ENCODE measurements around the gene ZNF536.
"Not testable (repeated sequence)": the region's sequence is repeated elsewhere in the genome, so short reads cannot be mapped to it uniquely, and the experiment has no call there.

ZNF536 gene

GRCh38 chr19:30420881-30421280 lies 48.7 kb downstream of the ZNF536 start:
- no peak for DNase-seq

DNA sequence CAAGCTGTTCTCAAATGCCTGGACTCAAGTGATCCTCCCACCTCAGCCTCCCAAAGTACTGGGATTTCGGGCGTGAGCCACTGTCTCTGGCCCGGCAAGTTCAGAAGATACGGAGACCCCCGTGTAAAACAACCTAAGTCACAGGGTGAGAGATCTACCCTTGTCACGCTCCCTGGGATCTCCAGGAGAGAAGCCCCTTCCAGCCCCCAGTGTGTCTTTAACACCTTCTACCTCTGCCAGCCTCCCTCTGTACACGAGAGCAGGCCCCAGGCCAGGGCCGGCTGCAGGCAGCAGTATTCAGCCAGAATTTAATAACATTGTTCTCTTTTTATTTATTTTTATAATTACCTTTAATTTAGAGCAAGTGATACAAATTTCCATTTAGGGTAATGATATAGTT lies 49.4 kb downstream of the ZNF536 start:
- no peak for DNase-seq

- DNase-seq, result no peak
These were observed 51.3 kb downstream of the ZNF536 start for GRCh38 chr19:30423481-30423880.

DNA sequence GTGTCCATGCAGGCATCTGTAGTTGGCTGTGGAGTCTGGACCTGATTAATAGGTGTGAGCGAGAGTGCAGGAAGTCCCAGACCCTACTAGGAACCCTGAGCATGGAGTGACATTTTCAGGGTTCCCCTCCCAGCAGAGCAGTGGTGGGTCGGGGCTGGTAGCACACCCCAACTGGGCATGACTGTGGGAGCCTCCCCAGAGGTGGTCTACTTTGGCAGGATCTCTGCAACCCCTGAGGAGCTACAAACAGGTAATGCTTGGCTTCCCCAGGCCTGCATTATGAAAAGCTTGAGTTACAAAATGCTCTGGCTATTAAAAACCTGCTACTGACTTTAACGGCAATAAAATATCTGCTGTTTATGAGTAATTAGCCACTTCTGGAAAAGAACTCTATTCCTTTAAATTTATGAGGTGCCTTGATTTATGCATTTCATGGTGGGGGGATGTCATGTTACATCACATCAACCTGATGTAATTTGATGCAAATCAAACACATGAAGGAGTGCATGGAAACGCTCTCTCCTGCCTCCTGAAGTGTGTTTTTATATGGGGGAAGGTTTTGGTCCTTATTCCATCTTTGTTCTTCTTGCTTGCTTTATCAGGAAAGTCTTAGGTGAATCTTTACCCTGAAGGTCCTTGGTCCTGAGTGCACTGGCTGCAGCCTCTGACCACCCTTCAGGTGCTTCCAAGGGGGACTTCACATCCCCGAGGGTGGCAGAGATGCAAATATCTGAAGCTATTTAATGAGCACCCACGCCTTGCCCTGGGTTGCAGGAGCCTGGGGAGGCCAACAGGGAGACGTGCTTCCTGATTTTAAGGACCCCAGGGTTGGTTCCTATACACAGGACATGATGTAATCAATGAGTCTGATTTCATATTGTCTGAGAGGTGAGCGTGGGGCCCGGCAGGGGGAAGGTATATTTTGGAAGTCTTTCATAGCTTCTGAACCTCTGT lies 54.0 kb downstream of the ZNF536 start:
- DNase-seq, result no peak

- DNase-seq, result no peak
These were observed 54.7 kb downstream of the ZNF536 start for GRCh38 chr19:30426864-30427263.

GRCh38 chr19:30428092-30428680 lies 56.0 kb downstream of the ZNF536 start:
- no peak for DNase-seq

GRCh38 chr19:30428844-30429243 lies 56.7 kb downstream of the ZNF536 start:
- no peak for DNase-seq

- DNase-seq, result no peak
These were observed 58.1 kb downstream of the ZNF536 start for GRCh38 chr19:30430206-30430734.

DNA sequence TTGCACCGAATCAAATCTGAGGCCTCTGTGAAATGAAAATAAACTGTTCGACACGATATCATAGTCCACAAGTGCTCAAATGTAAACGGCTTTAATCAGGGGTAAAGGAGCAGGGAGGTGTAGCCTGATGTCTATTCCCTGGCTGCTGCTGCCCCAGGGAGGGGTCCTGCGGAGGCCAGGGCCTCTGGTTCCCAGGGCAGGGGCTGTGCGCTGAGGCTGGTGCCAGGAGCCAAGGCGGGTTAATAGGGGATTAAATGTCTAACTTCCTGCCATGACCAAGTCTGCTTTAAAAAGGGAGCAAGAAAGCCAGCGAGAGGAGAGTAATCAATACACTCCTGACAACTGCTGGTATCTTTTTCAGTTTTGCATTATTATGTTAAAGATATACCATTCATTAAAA lies 59.4 kb downstream of the ZNF536 start:
- DNase-seq, result no peak

DNA sequence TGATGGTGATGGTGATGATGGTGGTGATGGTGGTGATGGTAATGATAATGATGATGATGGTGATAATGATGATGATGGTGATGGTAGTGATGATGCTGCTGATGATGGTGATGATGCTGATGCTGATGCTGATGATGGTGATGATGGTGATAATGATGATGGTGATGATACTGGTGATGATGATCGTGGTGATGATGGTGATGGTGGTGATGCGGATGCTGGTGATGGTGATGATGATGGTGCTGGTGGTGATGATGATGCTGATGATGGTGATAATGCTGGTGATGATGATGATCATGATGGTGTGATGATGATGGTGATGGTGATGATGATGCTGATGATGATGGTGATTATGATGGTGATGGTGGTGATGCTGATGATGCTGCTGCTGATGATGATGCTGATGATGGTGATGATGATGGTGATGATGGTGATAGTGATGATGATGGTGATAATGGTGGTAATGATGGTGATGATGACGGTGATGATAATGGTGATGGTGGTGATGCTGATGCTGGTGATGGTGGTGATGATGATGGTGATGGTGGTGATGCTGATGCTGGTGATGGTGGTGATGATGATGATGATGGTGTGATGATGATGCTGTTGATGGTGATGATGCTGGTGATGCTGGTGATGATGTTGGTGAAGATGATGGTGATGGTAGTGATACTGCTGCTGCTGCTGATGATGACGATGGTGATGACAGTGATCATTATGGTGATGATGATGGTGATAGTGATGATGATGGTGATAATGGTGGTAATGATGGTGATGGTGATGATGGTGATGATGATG lies 62.8 kb downstream of the ZNF536 start:
- no peak for DNase-seq

GRCh38 chr19:30437869-30438268 lies 65.7 kb downstream of the ZNF536 start:
- DNase-seq, result no peak

DNA sequence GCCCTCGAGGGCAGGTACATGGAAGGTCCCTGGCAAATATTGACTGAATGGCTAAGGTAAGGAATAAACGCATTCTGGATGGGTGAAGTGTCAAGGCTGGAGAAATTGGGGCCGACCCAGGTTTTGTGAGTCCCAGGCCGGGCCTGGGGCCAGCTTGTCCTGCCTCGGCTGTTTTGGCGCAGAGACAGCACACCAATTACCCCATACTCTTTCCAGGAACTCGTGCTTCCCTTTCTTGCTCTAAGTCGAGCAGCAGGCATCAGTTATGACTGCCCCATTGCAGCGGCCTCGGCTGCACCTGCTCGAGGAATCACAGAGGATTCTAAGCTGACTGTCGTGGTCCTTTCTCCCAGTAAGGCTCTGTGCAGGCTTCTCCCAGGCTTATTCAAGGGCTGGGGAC lies 67.1 kb downstream of the ZNF536 start:
- DNase-seq, result no peak

GRCh38 chr19:30441011-30441410 lies 68.8 kb downstream of the ZNF536 start:
- no peak for DNase-seq

- no peak for DNase-seq
These were observed 70.5 kb downstream of the ZNF536 start for GRCh38 chr19:30442674-30443073.

DNA sequence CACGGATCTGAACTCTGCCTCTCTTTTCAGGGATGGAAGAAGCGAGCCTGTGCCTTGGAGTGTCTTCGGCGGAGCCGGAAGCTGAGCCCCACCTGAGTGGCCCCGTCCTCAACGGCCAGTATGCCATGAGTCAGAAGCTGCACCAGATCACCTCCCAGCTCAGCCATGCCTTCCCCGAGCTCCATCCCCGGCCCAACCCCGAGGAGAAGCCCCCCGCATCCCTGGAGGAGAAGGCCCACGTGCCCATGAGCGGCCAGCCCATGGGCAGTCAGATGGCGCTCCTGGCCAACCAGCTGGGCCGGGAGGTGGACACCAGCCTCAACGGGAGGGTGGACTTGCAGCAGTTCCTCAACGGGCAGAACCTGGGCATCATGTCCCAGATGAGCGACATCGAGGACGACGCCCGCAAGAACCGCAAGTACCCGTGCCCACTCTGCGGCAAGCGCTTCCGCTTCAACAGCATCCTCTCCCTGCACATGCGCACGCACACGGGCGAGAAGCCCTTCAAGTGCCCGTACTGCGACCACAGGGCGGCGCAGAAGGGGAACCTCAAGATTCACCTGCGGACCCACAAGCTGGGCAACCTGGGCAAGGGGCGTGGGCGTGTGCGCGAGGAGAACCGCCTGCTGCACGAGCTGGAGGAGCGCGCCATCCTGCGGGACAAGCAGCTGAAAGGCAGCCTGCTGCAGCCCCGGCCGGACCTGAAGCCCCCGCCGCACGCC lies 71.5 kb downstream of the ZNF536 start:
- no peak for DNase-seq

DNA sequence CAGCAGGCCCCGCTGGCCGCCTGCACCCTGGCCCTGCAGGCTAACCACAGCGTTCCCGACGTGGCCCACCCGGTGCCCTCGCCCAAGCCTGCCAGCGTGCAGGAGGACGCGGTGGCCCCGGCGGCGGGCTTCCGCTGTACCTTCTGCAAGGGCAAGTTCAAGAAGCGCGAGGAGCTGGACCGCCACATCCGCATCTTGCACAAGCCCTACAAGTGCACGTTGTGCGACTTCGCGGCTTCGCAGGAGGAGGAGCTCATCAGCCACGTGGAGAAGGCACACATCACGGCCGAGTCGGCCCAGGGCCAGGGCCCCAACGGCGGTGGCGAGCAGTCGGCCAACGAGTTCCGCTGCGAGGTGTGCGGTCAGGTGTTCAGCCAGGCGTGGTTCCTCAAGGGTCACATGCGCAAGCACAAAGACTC lies 72.1 kb downstream of the ZNF536 start:
- no peak for DNase-seq

DNA sequence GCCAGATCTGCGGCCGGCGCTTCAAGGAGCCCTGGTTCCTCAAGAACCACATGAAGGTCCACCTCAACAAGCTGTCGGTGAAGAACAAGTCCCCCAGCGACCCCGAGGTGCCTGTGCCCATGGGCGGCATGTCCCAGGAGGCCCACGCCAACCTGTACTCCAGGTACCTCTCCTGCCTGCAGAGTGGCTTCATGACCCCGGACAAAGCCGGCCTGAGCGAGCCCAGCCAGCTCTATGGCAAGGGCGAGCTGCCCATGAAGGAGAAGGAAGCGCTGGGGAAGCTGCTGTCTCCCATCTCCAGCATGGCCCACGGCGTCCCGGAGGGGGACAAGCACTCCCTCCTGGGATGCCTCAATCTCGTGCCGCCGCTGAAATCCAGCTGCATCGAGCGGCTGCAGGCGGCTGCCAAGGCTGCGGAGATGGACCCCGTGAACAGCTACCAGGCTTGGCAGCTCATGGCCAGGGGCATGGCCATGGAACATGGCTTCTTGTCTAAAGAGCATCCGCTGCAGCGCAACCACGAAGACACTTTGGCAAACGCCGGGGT lies 72.6 kb downstream of the ZNF536 start:
- DNase-seq, result no peak

DNA sequence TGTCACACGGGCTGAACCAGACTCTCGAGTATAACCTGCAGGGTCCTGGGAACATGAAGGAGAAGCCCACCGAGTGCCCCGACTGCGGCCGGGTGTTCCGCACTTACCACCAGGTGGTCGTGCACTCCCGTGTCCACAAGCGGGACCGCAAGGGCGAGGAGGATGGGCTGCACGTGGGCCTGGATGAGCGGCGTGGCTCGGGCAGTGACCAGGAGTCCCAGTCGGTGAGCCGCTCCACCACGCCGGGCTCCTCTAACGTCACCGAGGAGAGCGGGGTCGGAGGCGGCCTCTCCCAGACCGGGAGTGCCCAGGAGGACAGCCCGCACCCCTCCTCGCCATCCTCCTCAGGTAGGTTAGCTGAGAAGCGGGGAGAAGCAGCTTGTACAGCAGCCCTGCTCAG lies 73.2 kb downstream of the ZNF536 start:
- DNase-seq, result no peak

- DNase-seq, result not testable (repeated sequence)
These were observed 73.9 kb downstream of the ZNF536 start for GRCh38 chr19:30446120-30446519.

- DNase-seq, result no peak
These were observed 74.8 kb downstream of the ZNF536 start for GRCh38 chr19:30446850-30447552.

- no peak for DNase-seq
These were observed 75.3 kb downstream of the ZNF536 start for GRCh38 chr19:30447553-30447870.
